HepG2 (cell line): Measurements from ENCODE around the gene GRK5. TPM values are rescaled to one million over a fixed set of nuclear protein-coding genes. Genes with fewer than 3 reads are reported as not detected.
A peak's percentile ranks its signal among the peaks of the same experiment; 100 is the strongest.

Experiments
- ATAC-seq: fragments of 200-7000 bp; cut with Tn5 transposase; 3 replicates; pipeline ENCODE4 v1.9.1; 2020; ENCODE audit warnings: mild to moderate bottlenecking, moderate library complexity
- BruUV-seq: library from RNA; stranded (reverse); fragments of 400-500 nt; replicated peaks from 2 replicates; lab custom pipeline; 2021; lab: Mats Ljungman, UMichigan
- CTCF ChIA-PET: fragments of 300-600 bp; formaldehyde crosslinking; extraction: SDS; loops from one replicate; lab custom pipeline; 2021; ENCODE audit warnings: low total read pairs, inconsistent platforms, low intra/inter-chr PET ratio; lab: Yijun Ruan, JAX
- POLR2A ChIA-PET: fragments of 350-600 bp; sonication (Branson Sonifier 250); formaldehyde crosslinking; loops from one replicate; lab custom pipeline; 2020; ENCODE audit warnings: antibody characterized with exemption, inconsistent platforms; lab: Yijun Ruan, JAX
- DNase-seq: peaks from one replicate; pipeline ENCODE4 v3.0.0-alpha.2; 2015; ENCODE audit warnings: low spot score
- FAIRE-seq: peaks from 3 replicates; lab custom pipeline; 2011; peaks lifted over from hg19 to GRCh38; lab: Jason Lieb, UNC
- H2AFZ ChIP-seq: one replicate; pipeline ENCODE4 v1.6.1; 2011; ENCODE audit warnings: low read length, inconsistent platforms
- H3K27ac ChIP-seq: fragments of 300-600 bp; 3 replicates; pipeline ENCODE4 v1.8.0; 2011; ENCODE audit warnings: mixed run types, mild to moderate bottlenecking, mixed read lengths, low read length, inconsistent platforms; ENCODE audit not compliant: insufficient read depth; ENCODE audit errors: extremely low read length
- H3K27me3 ChIP-seq, 2 experiments: fragments of 200-600 bp in 1 of 2; 2 replicates in 1 of 2; 3 replicates in 1 of 2; pipeline versions ENCODE4 v1.6.0 to v1.8.0; 2011; ENCODE audit warnings: low read length in 2 of 2, mild to moderate bottlenecking in 2 of 2, moderate library complexity in 2 of 2, inconsistent platforms in 1 of 2; ENCODE audit not compliant: insufficient read depth in 2 of 2, control insufficient read depth in 1 of 2
- H3K36me3 ChIP-seq, 2 experiments: fragments of 200-600 bp in 1 of 2; replicated peaks in 1 of 2; 2 replicates in 1 of 2; 3 replicates in 1 of 2; pipeline versions ENCODE4 v1.5.1 to v1.8.0; 2011; ENCODE audit warnings: low read length in 2 of 2, inconsistent platforms in 1 of 2; ENCODE audit not compliant: insufficient read depth in 2 of 2, control insufficient read depth in 1 of 2
- H3K4me1 ChIP-seq: 2 replicates; pipeline ENCODE4 v1.5.1; 2012; ENCODE audit warnings: low read length, inconsistent platforms; ENCODE audit not compliant: insufficient read depth
- H3K4me2 ChIP-seq: 2 replicates; pipeline ENCODE4 v1.6.0; 2011; ENCODE audit warnings: low read depth, low read length, inconsistent platforms
- H3K4me3 ChIP-seq, 3 experiments: fragments of 200-600 bp in 1 of 3; sonication (generic), shearing (Covaris generic) in 1 of 3; replicated peaks in 1 of 3; 2 replicates each; pipeline ENCODE4 v1.5.1; 2011 to 2016; ENCODE audit warnings: low read length in 3 of 3, inconsistent platforms in 2 of 3, low read depth in 2 of 3, mild to moderate bottlenecking in 2 of 3, control low read depth in 1 of 3, mixed read lengths in 1 of 3; ENCODE audit not compliant: insufficient read depth in 1 of 3
- H3K79me2 ChIP-seq: one replicate; pipeline ENCODE4 v1.6.1; 2011; ENCODE audit warnings: low read length, inconsistent platforms; ENCODE audit not compliant: insufficient read depth
- H3K9ac ChIP-seq: 2 replicates; pipeline ENCODE4 v1.6.0; 2011; ENCODE audit warnings: mild to moderate bottlenecking, low read depth, low read length, inconsistent platforms; ENCODE audit not compliant: insufficient read depth
- H3K9me3 ChIP-seq: 2 replicates; pipeline ENCODE4 v1.5.1; 2012; ENCODE audit warnings: mild to moderate bottlenecking, low read length
- H4K20me1 ChIP-seq: 2 replicates; pipeline ENCODE4 v1.6.0; 2011; ENCODE audit warnings: inconsistent platforms, mild to moderate bottlenecking, low read length, moderate library complexity; ENCODE audit not compliant: insufficient read depth
- ARID5B ChIP-seq: IDR thresholded peaks from 2 replicates; pipeline ENCODE4 v1.4.0; 2020; ENCODE audit warnings: mild to moderate bottlenecking, missing genetic modification reagents
- CEBPG ChIP-seq: IDR thresholded peaks from 2 replicates; pipeline ENCODE4 v1.6.1; 2016
- FOXP4 ChIP-seq: sonication (generic); formaldehyde crosslinking; IDR thresholded peaks from 2 replicates; pipeline ENCODE4 v1.4.0; 2020; ENCODE audit warnings: missing genetic modification reagents
- GATAD1 ChIP-seq: IDR thresholded peaks from 2 replicates; pipeline ENCODE4 v1.6.1; 2016; ENCODE audit warnings: missing genetic modification reagents, missing compliant biosample characterization
- KDM5B ChIP-seq: sonication (generic); formaldehyde crosslinking; IDR thresholded peaks from 2 replicates; pipeline ENCODE4 v1.4.0; 2020; ENCODE audit warnings: missing genetic modification reagents, mild to moderate bottlenecking, borderline replicate concordance
- SOX13 ChIP-seq, 3 experiments: fragments of 450-650 bp in 1 of 3; sonication (generic) in 1 of 3; formaldehyde crosslinking in 1 of 3; IDR thresholded peaks in 2 of 3; conservative IDR thresholded peaks in 1 of 3; 2 replicates each; pipeline versions ENCODE4 v1.5.0 to v1.6.1; 2016 to 2020; ENCODE audit warnings: antibody characterized with exemption in 1 of 3, mild to moderate bottlenecking in 1 of 3, missing compliant biosample characterization in 1 of 3, missing genetic modification reagents in 1 of 3, moderate library complexity in 1 of 3
- ZNF780A ChIP-seq: sonication (generic); formaldehyde crosslinking; IDR thresholded peaks from 2 replicates; pipeline ENCODE4 v1.8.0; 2022; ENCODE audit warnings: mild to moderate bottlenecking, missing genetic modification reagents, moderate library complexity
- WGBS: methylation state at CpG from one replicate; pipeline ENCODE4 v1.1.6; 2017; ENCODE audit warnings: low lambda C conversion rate; 5-methylcytosine and 5-hydroxymethylcytosine counted together
- in situ Hi-C: cut with HindIII; loops from 2 replicates; pipeline ENCODE4 v1.10.0; 2017; ENCODE audit warnings: low pct_unique_long_range_greater_than_20kb; ENCODE audit not compliant: extremely low pct_ligation_motif_present
- intact Hi-C: fragments of 100-400 bp; cut with micrococcal nuclease; formaldehyde crosslinking; loops from one replicate; pipeline ENCODE4 v1.10.0; 2022; ENCODE audit not compliant: unreplicated experiment
- polyA plus RNA-seq, 8 experiments: library from polyadenylated mRNA; depleted of rRNA in 3 of 8; stranded (reverse) in 7 of 8; unstranded in 1 of 8; fragments of >200 nt; fragmentation: Illumina TruSeq in 4 of 8; extraction: Trizol in 4 of 8; gene quantifications; 2 replicates each; pipeline versions ENCODE4 v1.2.1 to v1.2.3, GENCODE V29; 2011 to 2016; ENCODE audit warnings: low read depth in 4 of 8, missing spikeins in 1 of 8, mixed read lengths in 1 of 8; ENCODE audit not compliant: insufficient read depth in 1 of 8
- total RNA-seq, 5 experiments: library from RNA; depleted of rRNA; stranded (reverse); fragments of >200 nt; fragmentation: Illumina TruSeq; extraction: Trizol; gene quantifications; 2 replicates each; pipeline ENCODE4 v1.2.3, GENCODE V29; 2016; ENCODE audit warnings: low read depth in 1 of 5

The GRK5 gene
- total and polyA plus RNA-seq, 2 of the 13 experiments (the other 11 are each of a cell fraction or from before 2014, with no cell fraction given): 10.4 to 12.6 TPM

DNA sequence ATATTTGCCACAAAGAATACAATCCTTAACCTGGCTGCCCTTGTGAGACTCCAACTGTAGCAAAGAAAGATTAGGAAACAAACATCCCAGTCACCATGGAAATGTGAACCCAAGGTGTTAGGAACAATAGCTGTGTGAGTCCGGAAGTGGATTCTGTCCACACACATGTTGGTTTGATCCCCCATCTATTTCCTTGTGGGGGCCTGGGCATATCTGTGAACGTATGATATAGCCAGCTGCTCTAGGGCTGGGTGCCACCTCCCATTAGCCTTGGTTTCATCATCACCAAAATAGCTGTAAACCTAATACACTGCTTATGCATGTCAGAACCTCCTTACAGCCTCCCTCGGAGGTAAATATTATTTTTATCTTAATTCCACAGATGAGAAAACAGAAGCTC, 26.4 kb downstream of the GRK5 start:
- Histone ChIP-seq H3K4me1 (peaks cover 70% of the 10 kb centered on the region), H2AFZ (no peak overlapping the region), H3K27me3 (no peaks in the 10 kb centered on the region), H3K79me2 (peaks cover 18% of the 10 kb centered on the region), H3K9ac (no peak overlapping the region), H3K27ac (no peak overlapping the region), H4K20me1 (no peaks in the 10 kb centered on the region), H3K4me2 (no peak overlapping the region), H3K4me3 (no peak overlapping the region), H3K36me3 (no peaks in the 10 kb centered on the region; a peak in 1 of 5 replicates), H3K9me3 (no peaks in the 10 kb centered on the region)
- no peak for TF ChIP-seq GATAD1 (CRISPR knock-in tag)
- no peak for TF ChIP-seq ZNF780A (CRISPR knock-in tag)
- TF ChIP-seq FOXP4 (CRISPR knock-in tag): 0 out of 2 replicates have a peak, but pooled peaks have one; percentile 16
- TF ChIP-seq SOX13 (IDR thresholded peaks at IDR 0.05): no peak
- peak in 1 of 2 experiments; percentile 28; a peak in 2 of 4 replicates for TF ChIP-seq SOX13 (CRISPR knock-in tag; conservative IDR thresholded peaks at IDR 0.05 in 1 of 2, IDR thresholded peaks at IDR 0.05 in 1 of 2)
- 0 out of 2 replicates have a peak, but pooled peaks have one; percentile 26 for TF ChIP-seq CEBPG (CRISPR knock-in tag)
- TF ChIP-seq ARID5B (CRISPR knock-in tag): 0 out of 2 replicates have a peak, but pooled peaks have one; percentile 8
- no peak for TF ChIP-seq KDM5B
- intact Hi-C loops: no loop called here
- DNase-seq: no peak
- WGBS: 61% methylated on average over 3 of the region's 3 CpGs
- ChIA-PET CTCF (no interaction called here), POLR2A (interaction anchor here (0.7 to 1.8 kb wide), 4 partner anchors 12 to 89 kb away, joined by 3 to 4 read pairs (median 4); partner anchors contain the start of gene GRK5)
- FAIRE-seq: no peak
- no TSS peak for BruUV-seq
- peak; percentile 13; the same call in 1 of the 3 replicates for ATAC-seq
- in situ Hi-C loops: no loop called here
